ENCODE data around the gene CREB5. TPM values are rescaled to one million over a fixed set of nuclear protein-coding genes. Genes with fewer than 3 reads are reported as not detected.

Gene CREB5
- total RNA-seq, 1 experiment from 2014 or later: 2.1 TPM

DNA sequence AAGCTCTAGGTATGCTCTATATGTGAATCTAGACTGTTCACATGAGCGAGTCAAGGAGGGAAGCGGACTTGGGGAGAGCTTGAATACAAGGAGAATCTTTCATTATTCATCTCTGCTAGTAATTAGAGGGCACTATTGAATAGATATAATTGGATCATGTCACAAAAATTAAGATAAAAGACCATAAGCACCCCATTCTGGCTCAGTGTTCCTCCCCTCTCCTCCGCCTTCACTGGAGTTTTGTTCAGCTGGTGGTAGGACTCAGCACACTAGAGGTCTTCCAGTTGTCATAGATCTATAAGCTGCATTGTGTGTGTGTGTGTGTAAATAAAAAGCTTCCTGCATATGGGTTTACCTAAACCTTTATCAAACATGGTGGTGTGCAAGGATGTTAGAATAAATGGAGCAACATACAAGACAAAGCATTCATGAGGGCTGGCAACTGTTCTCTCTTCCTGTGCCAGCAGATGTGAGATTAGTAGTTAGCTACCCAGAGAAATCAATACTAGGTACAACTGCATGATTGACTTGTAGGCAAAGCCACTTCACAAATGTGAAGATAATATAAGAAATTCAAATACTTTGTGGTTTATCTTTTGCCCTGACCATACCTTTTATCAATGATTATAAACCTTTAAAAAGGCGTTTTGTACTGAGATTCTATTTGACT lies 142.6 kb downstream of the CREB5 start:
- no peaks in the 10 kb centered on the region for H3K9me3 ChIP-seq (ENCODE audit: insufficient read depth, low read depth)
- intact Hi-C loops (cut with micrococcal nuclease; ENCODE audit: unreplicated experiment): no loop called here
- no peak overlapping the region for H2AFZ ChIP-seq
- H3K36me3 ChIP-seq (ENCODE audit: low read depth): no peaks in the 10 kb centered on the region
- H3K79me2 ChIP-seq (ENCODE audit: low read depth): no peaks in the 10 kb centered on the region
- CTCF ChIA-PET: interaction anchor here (0.6 kb wide), 1 partner anchor 77 kb away, joined by 3 read pairs; no protein-coding TSS in a partner anchor
- no peak overlapping the region for H3K27ac ChIP-seq
- no peaks in the 10 kb centered on the region for H4K20me1 ChIP-seq (ENCODE audit: insufficient read depth)
- TF ChIP-seq CTCF (conservative IDR thresholded peaks at IDR 0.05) (no peak), EZH2 (IDR thresholded peaks at IDR 0.05; ENCODE audit: low read depth) (no peak)
- no peaks in the 10 kb centered on the region for H3K9me2 ChIP-seq (ENCODE audit: insufficient read depth)
- H3K4me1 ChIP-seq (replicated peaks; ENCODE audit: insufficient read depth): peaks cover 13% of the 10 kb centered on the region
- H3K4me2 ChIP-seq: no peak overlapping the region
- no peak for DNase-seq
- POLR2A ChIA-PET (ENCODE audit: unreplicated experiment): no interaction called here
- H3K4me3 ChIP-seq: no peak overlapping the region
- BruUV-seq (replicated peaks): no TSS peak
- H3K27me3 ChIP-seq (ENCODE audit: insufficient read depth, low read depth): no peaks in the 10 kb centered on the region
- peaks cover 4% of the 10 kb centered on the region; the same call in 1 of the 2 replicates for H3F3A ChIP-seq (ENCODE audit: insufficient read depth, low read depth)

DNA sequence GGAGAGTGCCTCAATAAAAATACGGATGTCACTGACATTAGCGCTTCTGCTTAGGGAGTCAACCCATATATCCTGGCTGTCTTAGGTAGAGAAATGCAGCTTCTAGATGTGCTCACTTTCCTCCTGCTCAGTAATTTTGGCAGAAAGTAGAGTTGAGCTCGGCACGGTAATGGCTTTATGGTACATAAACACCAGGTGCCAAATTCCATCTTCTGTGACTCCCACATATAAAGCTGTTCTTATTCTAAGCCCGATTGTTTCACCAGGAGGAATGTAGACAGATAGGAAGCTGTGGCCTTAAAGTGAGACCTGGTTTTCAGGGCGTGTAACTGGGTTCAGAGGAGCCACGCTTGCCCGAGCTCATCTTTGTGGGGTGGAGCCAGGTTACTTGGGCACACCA lies 143.7 kb downstream of the CREB5 start:
- Histone ChIP-seq H3K4me3 (no peak overlapping the region), H3K79me2 (ENCODE audit: low read depth) (no peaks in the 10 kb centered on the region), H3K9me3 (ENCODE audit: insufficient read depth, low read depth) (no peaks in the 10 kb centered on the region), H3K4me1 (replicated peaks; ENCODE audit: insufficient read depth) (peaks cover 13% of the 10 kb centered on the region), H3K36me3 (ENCODE audit: low read depth) (no peaks in the 10 kb centered on the region), H2AFZ (no peak overlapping the region), H4K20me1 (ENCODE audit: insufficient read depth) (no peaks in the 10 kb centered on the region), H3K27me3 (ENCODE audit: insufficient read depth, low read depth) (no peaks in the 10 kb centered on the region), H3K4me2 (no peak overlapping the region), H3F3A (ENCODE audit: insufficient read depth, low read depth) (peaks cover 4% of the 10 kb centered on the region; the same call in 1 of the 2 replicates), H3K9me2 (ENCODE audit: insufficient read depth) (no peaks in the 10 kb centered on the region), H3K27ac (no peak overlapping the region)
- DNase-seq: no peak
- intact Hi-C loops (cut with micrococcal nuclease; ENCODE audit: unreplicated experiment): no loop called here
- CTCF ChIA-PET: interaction anchor here (0.6 kb wide), 1 partner anchor 24 kb away, joined by 25 read pairs; no protein-coding TSS in a partner anchor
- BruUV-seq (replicated peaks): no TSS peak
- TF ChIP-seq CTCF (conservative IDR thresholded peaks at IDR 0.05) (no peak), EZH2 (IDR thresholded peaks at IDR 0.05; ENCODE audit: low read depth) (no peak)
- POLR2A ChIA-PET (ENCODE audit: unreplicated experiment): no interaction called here

GRCh38 chr7:28556671-28557070 lies 144.4 kb downstream of the CREB5 start:
- intact Hi-C loops (cut with micrococcal nuclease; ENCODE audit: unreplicated experiment): no loop called here
- no TSS peak for BruUV-seq (replicated peaks)
- no peak overlapping the region for H2AFZ ChIP-seq
- peaks cover 4% of the 10 kb centered on the region; the same call in 1 of the 2 replicates for H3F3A ChIP-seq (ENCODE audit: insufficient read depth, low read depth)
- no peaks in the 10 kb centered on the region for H4K20me1 ChIP-seq (ENCODE audit: insufficient read depth)
- H3K4me1 ChIP-seq (replicated peaks; ENCODE audit: insufficient read depth): peaks cover 13% of the 10 kb centered on the region
- no peak overlapping the region for H3K4me3 ChIP-seq
- ChIA-PET CTCF (interaction anchor here (0.6 kb wide), 1 partner anchor 23 kb away, joined by 25 read pairs; no protein-coding TSS in a partner anchor), POLR2A (ENCODE audit: unreplicated experiment) (no interaction called here)
- no peaks in the 10 kb centered on the region for H3K9me3 ChIP-seq (ENCODE audit: insufficient read depth, low read depth)
- H3K9me2 ChIP-seq (ENCODE audit: insufficient read depth): no peaks in the 10 kb centered on the region
- no peak overlapping the region for H3K27ac ChIP-seq
- H3K36me3 ChIP-seq (ENCODE audit: low read depth): no peaks in the 10 kb centered on the region
- H3K27me3 ChIP-seq (ENCODE audit: insufficient read depth, low read depth): no peaks in the 10 kb centered on the region
- no peak for DNase-seq
- no peaks in the 10 kb centered on the region for H3K79me2 ChIP-seq (ENCODE audit: low read depth)
- no peak for TF ChIP-seq EZH2 (IDR thresholded peaks at IDR 0.05; ENCODE audit: low read depth)
- no peak for TF ChIP-seq CTCF (conservative IDR thresholded peaks at IDR 0.05)
- H3K4me2 ChIP-seq: no peak overlapping the region
